ENCODE results near the gene SMC1B. TPM values are rescaled to one million over a fixed set of nuclear protein-coding genes. Genes with fewer than 3 reads are reported as not detected.

SMC1B gene
- total and polyA plus RNA-seq, 2 experiments from 2014 or later, result 0.10 TPM; not detected in 1

GRCh38 chr22:45398214-45398613 lies 15.2 kb downstream of the SMC1B start (continued):
- TF ChIP-seq ZNF462 (CRISPR knock-in tag; IDR thresholded peaks at IDR 0.05), result no peak
- TF ChIP-seq ETS1 (IDR thresholded peaks at IDR 0.05), result no peak
- no peak for TF ChIP-seq CTCF (conservative IDR thresholded peaks at IDR 0.05; ENCODE audit: low read depth in 2 of 2)
- TF ChIP-seq EZH2 (IDR thresholded peaks at IDR 0.05; ENCODE audit: low read depth, unreplicated experiment), result no peak
- TF ChIP-seq CREB1 (CRISPR knock-in tag; IDR thresholded peaks at IDR 0.05; ENCODE audit: low read depth), result no peak

- no peak for DNase-seq (ENCODE audit: low spot score)
- H3K27me3 Mint-ChIP-seq (ENCODE audit: insufficient read depth, low read depth, poor library complexity), result no peaks in the 10 kb centered on the region
- Histone ChIP-seq H3K4me2 (no peak overlapping the region), H3K27ac (ENCODE audit: low read depth) (no peak overlapping the region), H3K4me1 (ENCODE audit: insufficient read depth) (no peaks in the 10 kb centered on the region), H3K4me3 (no peak overlapping the region), H2AFZ (no peak overlapping the region), H4K20me1 (replicated peaks; ENCODE audit: insufficient read depth) (no peaks in the 10 kb centered on the region), H3K79me2 (replicated peaks; ENCODE audit: insufficient read depth) (no peaks in the 10 kb centered on the region), H3F3A (replicated peaks; ENCODE audit: low read depth) (no peaks in the 10 kb centered on the region), H3K9me2 (ENCODE audit: insufficient read depth) (no peaks in the 10 kb centered on the region), H3K27me3 (ENCODE audit: insufficient read depth) (no peaks in the 10 kb centered on the region), H3K36me3 (ENCODE audit: insufficient read depth) (no peaks in the 10 kb centered on the region)
- no peak overlapping the region for H3K4me3 Mint-ChIP-seq
- no peaks in the 10 kb centered on the region for H3K4me1 Mint-ChIP-seq
- no peak for ATAC-seq
- peaks cover 8% of the 10 kb centered on the region; the same call in 2 of the 3 replicates for H3K9me3 Mint-ChIP-seq
- peak in 1 of 2 experiments; percentile 42; a peak in 3 of 4 replicates for TF ChIP-seq CTCF (conservative IDR thresholded peaks at IDR 0.05; ENCODE audit: low read depth in 2 of 2)
- no peak for TF ChIP-seq CREB1 (CRISPR knock-in tag; IDR thresholded peaks at IDR 0.05; ENCODE audit: low read depth)
- TF ChIP-seq JUNB (IDR thresholded peaks at IDR 0.05; ENCODE audit: unreplicated experiment), result no peak
- H3K27ac Mint-ChIP-seq, result no peak overlapping the region
- H3K36me3 Mint-ChIP-seq (ENCODE audit: low read depth), result no peaks in the 10 kb centered on the region
These were observed 15.6 kb downstream of the SMC1B start for GRCh38 chr22:45397806-45398205.
